ENCODE results near the gene MECR.
A peak's percentile ranks its signal among the peaks of the same experiment; 100 is the strongest.

DNA sequence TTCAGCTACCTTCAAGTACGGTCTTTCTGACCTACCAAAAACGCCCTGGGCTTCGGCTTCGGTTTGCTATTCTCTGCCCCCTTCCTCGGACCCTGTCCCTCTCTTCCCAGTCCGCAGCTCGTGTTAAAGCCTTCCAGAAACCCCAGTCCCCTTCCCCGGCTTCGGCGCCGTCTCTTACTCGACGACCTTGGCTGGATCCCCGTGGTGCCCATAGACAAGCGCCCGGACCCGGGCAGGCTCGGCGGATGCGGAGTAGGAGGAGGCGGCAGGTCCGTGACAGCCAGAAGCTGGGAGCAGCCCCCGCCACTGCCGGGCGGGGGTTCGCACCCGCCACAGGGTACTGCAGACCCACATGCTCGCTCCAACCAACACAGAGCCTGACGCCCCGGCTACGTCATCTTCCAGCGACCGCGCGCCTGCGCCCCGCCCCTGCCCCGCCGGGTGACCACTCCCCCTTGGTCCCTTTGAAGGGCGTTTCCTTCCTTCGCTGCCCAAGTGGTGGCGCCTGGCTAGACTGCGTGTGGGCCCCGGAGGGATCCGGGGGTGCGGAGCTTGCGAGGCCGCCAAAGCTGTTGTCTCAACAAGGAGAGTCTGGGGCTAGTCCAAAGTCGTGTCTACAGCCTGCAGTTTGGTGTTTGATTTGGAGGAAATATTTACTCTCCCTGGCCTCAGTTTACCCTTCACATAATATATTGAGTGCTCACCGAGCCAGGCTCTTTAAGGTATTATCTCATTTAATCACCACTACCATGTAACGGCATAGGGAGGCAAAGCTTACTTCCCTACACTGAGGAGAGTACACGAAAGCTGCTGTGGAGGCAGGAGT lies at the start of gene MECR:
- TF ChIP-seq EZH2 (IDR thresholded peaks at IDR 0.05), result no peak
- TF ChIP-seq, protein P1, sequence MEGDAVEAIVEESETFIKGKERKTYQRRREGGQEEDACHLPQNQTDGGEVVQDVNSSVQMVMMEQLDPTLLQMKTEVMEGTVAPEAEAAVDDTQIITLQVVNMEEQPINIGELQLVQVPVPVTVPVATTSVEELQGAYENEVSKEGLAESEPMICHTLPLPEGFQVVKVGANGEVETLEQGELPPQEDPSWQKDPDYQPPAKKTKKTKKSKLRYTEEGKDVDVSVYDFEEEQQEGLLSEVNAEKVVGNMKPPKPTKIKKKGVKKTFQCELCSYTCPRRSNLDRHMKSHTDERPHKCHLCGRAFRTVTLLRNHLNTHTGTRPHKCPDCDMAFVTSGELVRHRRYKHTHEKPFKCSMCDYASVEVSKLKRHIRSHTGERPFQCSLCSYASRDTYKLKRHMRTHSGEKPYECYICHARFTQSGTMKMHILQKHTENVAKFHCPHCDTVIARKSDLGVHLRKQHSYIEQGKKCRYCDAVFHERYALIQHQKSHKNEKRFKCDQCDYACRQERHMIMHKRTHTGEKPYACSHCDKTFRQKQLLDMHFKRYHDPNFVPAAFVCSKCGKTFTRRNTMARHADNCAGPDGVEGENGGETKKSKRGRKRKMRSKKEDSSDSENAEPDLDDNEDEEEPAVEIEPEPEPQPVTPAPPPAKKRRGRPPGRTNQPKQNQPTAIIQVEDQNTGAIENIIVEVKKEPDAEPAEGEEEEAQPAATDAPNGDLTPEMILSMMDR (IDR thresholded peaks at IDR 0.05), result peak; percentile 35
- TF ChIP-seq EZH2phosphoT487 (IDR thresholded peaks at IDR 0.05), result no peak

Measured in neural progenitor cell (in vitro differentiated cells).